Lower leg skin (tissue), 4 donors: ENCODE measurements around the gene KRTAP5-11. TPM values are rescaled to one million over a fixed set of nuclear protein-coding genes. Genes with fewer than 3 reads are reported as not detected.

Source experiments
- DNase-seq, 2 donors: peaks; one replicate each; pipeline ENCODE4 v3.0.0-alpha.2; 2019; ENCODE audit warnings: low spot score in 2 of 2
- H3K4me3 ChIP-seq: fragments of 200-600 bp; sonication (generic); 2 replicates; pipeline ENCODE4 v1.5.1; 2017; ENCODE audit warnings: mild to moderate bottlenecking, low read depth; ENCODE audit not compliant: poor library complexity, severe bottlenecking
- CTCF ChIP-seq, 3 donors: fragments of 450-650 bp; IDR thresholded peaks; one replicate each; pipeline ENCODE4 v1.5.1; 2016; ENCODE audit warnings: antibody characterized with exemption in 3 of 3, mild to moderate bottlenecking in 3 of 3, moderate library complexity in 2 of 3
- POLR2A ChIP-seq, 2 donors: fragments of 450-650 bp; IDR thresholded peaks; one replicate each; pipeline ENCODE4 v1.6.1; 2016 to 2017; ENCODE audit warnings: antibody characterized with exemption in 2 of 2, mild to moderate bottlenecking in 1 of 2, moderate library complexity in 1 of 2
- WGBS, 2 donors: methylation state at CpG; one replicate each; pipeline ENCODE4 v1.1.5; 2018; 5-methylcytosine and 5-hydroxymethylcytosine counted together
- intact Hi-C: fragments of 100-400 bp; cut with DNase I; formaldehyde crosslinking; loops from one replicate; pipeline ENCODE4 v1.15.0; 2023; ENCODE audit warnings: low total_unique reads
- total RNA-seq, 4 donors: library from RNA; depleted of rRNA; stranded (reverse); fragments of >200 nt; gene quantifications; one replicate each; pipeline ENCODE4 v1.1.0, GENCODE V29; 2016

Gene KRTAP5-11
- total RNA-seq, 4 donors from 2014 or later: 9.5 TPM; not detected in 3

- intact Hi-C loops: no loop called here
- TF ChIP-seq CTCF (IDR thresholded peaks at IDR 0.05) (no peak), POLR2A (IDR thresholded peaks at IDR 0.05) (no peak)
- no peak for DNase-seq
- WGBS, 2 donors: 90 to 94% methylated on average over 2 to 5 of the region's 6 CpGs
- no peak overlapping the region for H3K4me3 ChIP-seq
Measured at GRCh38 chr11:71554996-71555395, 27.7 kb downstream of the KRTAP5-11 start.

- no peak for TF ChIP-seq CTCF (IDR thresholded peaks at IDR 0.05)
- no peak for TF ChIP-seq POLR2A (IDR thresholded peaks at IDR 0.05)
- H3K4me3 ChIP-seq: no peak overlapping the region
- WGBS, 2 donors: 86 to 89% methylated on average over 1 of the region's 1 CpG
- no peak for DNase-seq
- intact Hi-C loops: no loop called here
Measured at GRCh38 chr11:71551711-71552110, 31.0 kb downstream of the KRTAP5-11 start.

- no peak for DNase-seq
- intact Hi-C loops: no loop called here
Measured at GRCh38 chr11:71548716-71549151, 33.9 kb downstream of the KRTAP5-11 start.

GRCh38 chr11:71548120-71548519, 34.6 kb downstream of the KRTAP5-11 start, which contains the start of gene KRTAP5-9:
TSS of gene KRTAP5-9 (plus strand) at chr11:71548420. CDS start at chr11:71548658, 238 bp downstream.
- intact Hi-C loops: no loop called here
- TF ChIP-seq POLR2A (IDR thresholded peaks at IDR 0.05): no peak
- no peak for TF ChIP-seq CTCF (IDR thresholded peaks at IDR 0.05)
- WGBS, 2 donors: 72 to 81% methylated on average over 5 of the region's 5 CpGs
- DNase-seq: no peak
- H3K4me3 ChIP-seq: no peak within 1 kb of the TSS

More at GRCh38 chr11:71548716-71549151, 33.9 kb downstream of the KRTAP5-11 start:
- H3K4me3 ChIP-seq: no peak overlapping the region
- TF ChIP-seq CTCF (IDR thresholded peaks at IDR 0.05) (no peak), POLR2A (IDR thresholded peaks at IDR 0.05) (no peak)
- WGBS, 2 donors: 57 to 58% methylated on average over 4 to 5 of the region's 5 CpGs

- H3K4me3 ChIP-seq: no peak overlapping the region
- intact Hi-C loops: no loop called here
- DNase-seq: no peak
- TF ChIP-seq POLR2A (IDR thresholded peaks at IDR 0.05): no peak
- TF ChIP-seq CTCF (IDR thresholded peaks at IDR 0.05): no peak
- WGBS, 2 donors: 90% methylated on average over 12 of the region's 12 CpGs
Measured at GRCh38 chr11:71545405-71545966, 37.2 kb downstream of the KRTAP5-11 start.
